Trophoblast cell (in vitro differentiated cells and primary cell): ENCODE measurements around the gene ABCA7.

ENCODE experiments used
- DNase-seq, 2 donors: peaks; one replicate each; pipeline ENCODE4 v3.0.0-alpha.2; 2016
- H2AFZ ChIP-seq: 2 replicates; pipeline ENCODE4 v1.6.1; 2013; ENCODE audit warnings: low read length, moderate library complexity, mild to moderate bottlenecking; ENCODE audit not compliant: insufficient read depth, poor library complexity
- H2AK5ac ChIP-seq: 2 replicates; pipeline ENCODE4 v1.6.1; 2013; ENCODE audit warnings: mild to moderate bottlenecking, low read length
- H2BK120ac ChIP-seq: 2 replicates; pipeline ENCODE4 v1.6.1; 2013; ENCODE audit warnings: low read length, mild to moderate bottlenecking, moderate library complexity; ENCODE audit not compliant: insufficient read depth, poor library complexity
- H2BK12ac ChIP-seq: 2 replicates; pipeline ENCODE4 v1.6.1; 2013; ENCODE audit warnings: mild to moderate bottlenecking, low read length, moderate library complexity
- H2BK5ac ChIP-seq: 2 replicates; pipeline ENCODE4 v1.6.1; 2013; ENCODE audit warnings: low read length, low read depth, moderate library complexity, mild to moderate bottlenecking; ENCODE audit not compliant: poor library complexity
- H3K14ac ChIP-seq: 2 replicates; pipeline ENCODE4 v1.6.1; 2013; ENCODE audit warnings: mild to moderate bottlenecking, low read length
- H3K18ac ChIP-seq: 2 replicates; pipeline ENCODE4 v1.6.1; 2013; ENCODE audit warnings: mild to moderate bottlenecking, low read length
- H3K23ac ChIP-seq: 2 replicates; pipeline ENCODE4 v1.6.1; 2013; ENCODE audit warnings: low read length
- H3K27ac ChIP-seq: 2 replicates; pipeline ENCODE4 v1.5.1; 2013; ENCODE audit warnings: low read depth, mild to moderate bottlenecking, inconsistent platforms, low read length, moderate library complexity
- H3K27me3 ChIP-seq: 2 replicates; pipeline ENCODE4 v1.6.1; 2013; ENCODE audit warnings: inconsistent platforms, mild to moderate bottlenecking, low read length, moderate library complexity; ENCODE audit not compliant: insufficient read depth
- H3K36me3 ChIP-seq, 2 experiments: 1 replicate in 1 of 2; 2 replicates in 1 of 2; pipeline ENCODE4 v1.6.1; 2013; ENCODE audit warnings: low read length in 2 of 2, mild to moderate bottlenecking in 2 of 2, moderate library complexity in 1 of 2; ENCODE audit not compliant: insufficient read depth in 2 of 2, control insufficient read depth in 1 of 2
- H3K4ac ChIP-seq: 2 replicates; pipeline ENCODE4 v1.6.1; 2013; ENCODE audit warnings: low read depth, mild to moderate bottlenecking, low read length, moderate library complexity
- H3K4me1 ChIP-seq, 2 experiments: 1 replicate in 1 of 2; 2 replicates in 1 of 2; pipeline ENCODE4 v1.6.1; 2013; ENCODE audit warnings: low read length in 2 of 2, mild to moderate bottlenecking in 2 of 2, moderate library complexity in 1 of 2; ENCODE audit not compliant: insufficient read depth in 2 of 2, control insufficient read depth in 1 of 2
- H3K4me2 ChIP-seq: 2 replicates; pipeline ENCODE4 v1.6.1; 2013; ENCODE audit warnings: inconsistent platforms, mild to moderate bottlenecking, low read length, moderate library complexity
- H3K4me3 ChIP-seq: 2 replicates; pipeline ENCODE4 v1.5.1; 2013; ENCODE audit warnings: mild to moderate bottlenecking, low read depth, low read length, inconsistent platforms
- H3K79me1 ChIP-seq: one replicate; pipeline ENCODE4 v1.6.1; 2013; ENCODE audit warnings: low read length
- H3K79me2 ChIP-seq: 2 replicates; pipeline ENCODE4 v1.6.1; 2013; ENCODE audit warnings: low read length, mild to moderate bottlenecking; ENCODE audit not compliant: control insufficient read depth, insufficient read depth, poor library complexity
- H3K9ac ChIP-seq: 2 replicates; pipeline ENCODE4 v1.6.1; 2013; ENCODE audit warnings: mild to moderate bottlenecking, low read length
- H3K9me3 ChIP-seq: 2 replicates; pipeline ENCODE4 v1.6.1; 2013; ENCODE audit warnings: low read depth, mild to moderate bottlenecking, control low read depth, inconsistent platforms, low read length; ENCODE audit not compliant: insufficient read depth
- H4K12ac ChIP-seq: 2 replicates; pipeline ENCODE4 v1.6.1; 2013; ENCODE audit warnings: low read depth, mild to moderate bottlenecking, low read length, moderate library complexity
- H4K8ac ChIP-seq: 2 replicates; pipeline ENCODE4 v1.6.1; 2013; ENCODE audit warnings: low read depth, mild to moderate bottlenecking, low read length, moderate library complexity
- H4K91ac ChIP-seq: one replicate; pipeline ENCODE4 v1.6.1; 2013; ENCODE audit warnings: low read depth, mild to moderate bottlenecking, low read length, moderate library complexity
- WGBS: extraction: QIAGEN DNeasy Blood & Tissue Kit; methylation state at CpG from one replicate; pipeline ENCODE4 v1.1.7; 2013; ENCODE audit warnings: missing lambda C conversion rate; ENCODE audit not compliant: insufficient read length, insufficient coverage; ENCODE audit errors: extremely low coverage; 5-methylcytosine and 5-hydroxymethylcytosine counted together

The ABCA7 gene

DNA sequence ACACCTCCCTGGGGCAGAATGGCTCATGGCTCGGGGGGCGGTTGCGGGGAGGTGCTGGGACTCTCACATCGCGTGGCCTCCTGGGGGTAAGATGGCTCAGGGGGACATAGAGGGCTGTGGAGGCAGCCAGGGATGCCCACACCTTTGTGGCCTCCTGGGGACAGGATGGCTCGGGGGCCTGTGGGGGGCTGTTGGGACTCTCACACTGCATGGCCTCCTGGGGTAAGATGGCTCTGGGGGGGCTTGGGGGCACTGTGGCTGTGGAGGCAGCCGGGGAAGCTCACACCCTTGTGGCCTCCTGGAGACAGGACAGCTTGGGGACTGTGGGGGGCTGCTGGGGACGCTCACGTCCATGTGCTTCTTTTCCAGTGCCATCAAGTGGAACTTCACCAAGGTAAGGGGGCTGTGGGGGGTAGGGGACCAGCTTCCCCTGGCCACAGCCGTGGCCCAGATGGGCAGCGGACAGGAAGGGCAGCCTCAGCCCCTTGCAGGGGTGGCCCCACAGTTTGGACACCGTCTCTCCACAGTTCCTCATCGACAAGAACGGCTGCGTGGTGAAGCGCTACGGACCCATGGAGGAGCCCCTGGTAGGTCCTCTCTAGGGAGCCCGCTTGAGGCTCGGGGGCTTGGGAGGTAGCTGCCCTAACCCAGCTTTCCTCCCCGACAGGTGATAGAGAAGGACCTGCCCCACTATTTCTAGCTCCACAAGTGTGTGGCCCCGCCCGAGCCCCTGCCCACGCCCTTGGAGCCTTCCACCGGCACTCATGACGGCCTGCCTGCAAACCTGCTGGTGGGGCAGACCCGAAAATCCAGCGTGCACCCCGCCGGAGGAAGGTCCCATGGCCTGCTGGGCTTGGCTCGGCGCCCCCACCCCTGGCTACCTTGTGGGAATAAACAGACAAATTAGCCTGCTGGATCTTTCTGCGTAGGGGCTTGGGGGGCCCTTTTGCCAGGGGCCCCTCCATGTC is 66.2 kb downstream of the ABCA7 start:
- no peak overlapping the region for H4K8ac ChIP-seq
- H4K91ac ChIP-seq, result no peak overlapping the region
- WGBS, result no CpG with 5 or more reads among the region's 32 CpGs
- no peak overlapping the region for H2BK12ac ChIP-seq
- no peak overlapping the region for H3K27ac ChIP-seq
- H2BK5ac ChIP-seq, result no peak overlapping the region
- peaks cover 24 to 25% of the 10 kb centered on the region in 2 experiments for H3K4me1 ChIP-seq
- no peak overlapping the region for H2AFZ ChIP-seq
- H3K79me1 ChIP-seq, result peaks cover 25% of the 10 kb centered on the region
- H3K36me3 ChIP-seq, result peaks cover 51 to 53% of the 10 kb centered on the region in 2 experiments
- no peak overlapping the region for H3K4me2 ChIP-seq
- no peak overlapping the region for H3K23ac ChIP-seq
- H3K27me3 ChIP-seq, result no peaks in the 10 kb centered on the region
- H2AK5ac ChIP-seq, result no peak overlapping the region
- H3K9ac ChIP-seq, result no peak overlapping the region
- H3K4ac ChIP-seq, result peak overlapping the region; percentile 3
- no peaks in the 10 kb centered on the region for H3K9me3 ChIP-seq
- H4K12ac ChIP-seq, result no peak overlapping the region
- H2BK120ac ChIP-seq, result no peak overlapping the region
- peaks cover 9% of the 10 kb centered on the region for H3K79me2 ChIP-seq
- no peak overlapping the region for H3K4me3 ChIP-seq
- DNase-seq, result no peak
- no peak overlapping the region for H3K18ac ChIP-seq
- H3K14ac ChIP-seq, result no peak overlapping the region

DNA sequence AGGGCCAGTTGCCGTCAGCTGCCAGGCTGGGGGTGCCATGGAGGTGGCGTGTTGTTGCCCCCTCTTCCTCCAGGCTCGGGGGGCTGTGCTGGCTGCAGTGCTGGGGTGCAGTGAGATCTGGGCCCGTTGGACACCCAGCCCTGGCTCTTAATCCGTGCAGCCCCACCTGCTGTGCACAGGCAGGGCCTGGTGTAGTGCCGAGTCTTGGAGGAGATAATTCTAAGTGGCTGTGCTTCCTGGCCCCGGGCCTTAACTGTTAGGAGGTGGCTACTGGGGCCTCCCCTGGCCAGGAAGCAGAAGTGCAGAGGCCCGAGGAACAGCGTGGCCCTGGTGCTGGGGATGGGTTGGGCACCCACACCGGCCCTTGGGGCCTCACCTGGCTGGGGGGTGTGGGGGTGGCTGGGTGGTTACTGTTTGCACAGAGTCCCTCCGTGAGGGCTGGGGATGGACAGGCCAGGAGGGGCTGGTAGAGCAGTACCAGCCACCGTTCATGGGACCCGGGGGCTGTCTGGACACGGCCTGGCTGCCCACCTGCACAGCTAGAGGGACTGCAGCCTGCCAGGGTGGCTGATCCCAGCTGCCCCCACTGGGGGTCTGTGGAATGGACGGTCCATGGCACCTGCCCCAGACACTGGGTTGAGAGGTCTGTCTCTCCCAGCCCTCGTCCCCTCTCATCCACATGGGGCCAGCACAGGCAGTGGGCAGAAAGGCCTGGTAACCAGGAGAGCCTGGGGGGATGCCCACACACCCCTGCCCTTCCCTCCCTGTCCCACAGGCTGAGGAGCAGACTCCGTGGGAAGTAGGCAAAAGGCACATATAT is 67.1 kb downstream of the ABCA7 start:
- no CpG with 5 or more reads among the region's 17 CpGs for WGBS
- H3K36me3 ChIP-seq, result peaks cover 53 to 57% of the 10 kb centered on the region in 2 experiments
- peaks cover 9% of the 10 kb centered on the region for H3K79me2 ChIP-seq
- no peak overlapping the region for H3K4ac ChIP-seq
- no peak overlapping the region for H3K4me2 ChIP-seq
- H4K8ac ChIP-seq, result no peak overlapping the region
- no peak overlapping the region for H2AK5ac ChIP-seq
- H2AFZ ChIP-seq, result no peak overlapping the region
- H3K23ac ChIP-seq, result no peak overlapping the region
- no peak overlapping the region for H3K4me3 ChIP-seq
- no peak overlapping the region for H2BK5ac ChIP-seq
- H3K18ac ChIP-seq, result no peak overlapping the region
- no peak overlapping the region for H2BK120ac ChIP-seq
- H3K9ac ChIP-seq, result no peak overlapping the region
- H2BK12ac ChIP-seq, result no peak overlapping the region
- no peak overlapping the region for H4K91ac ChIP-seq
- H3K4me1 ChIP-seq, result peaks cover 16 to 17% of the 10 kb centered on the region in 2 experiments
- H3K79me1 ChIP-seq, result peaks cover 17% of the 10 kb centered on the region
- H3K14ac ChIP-seq, result no peak overlapping the region
- peak overlapping the region; percentile 27 for H4K12ac ChIP-seq
- H3K27me3 ChIP-seq, result no peaks in the 10 kb centered on the region
- DNase-seq, result peak in 1 of 2 donors; percentile 38
- no peaks in the 10 kb centered on the region for H3K9me3 ChIP-seq
- no peak overlapping the region for H3K27ac ChIP-seq

DNA sequence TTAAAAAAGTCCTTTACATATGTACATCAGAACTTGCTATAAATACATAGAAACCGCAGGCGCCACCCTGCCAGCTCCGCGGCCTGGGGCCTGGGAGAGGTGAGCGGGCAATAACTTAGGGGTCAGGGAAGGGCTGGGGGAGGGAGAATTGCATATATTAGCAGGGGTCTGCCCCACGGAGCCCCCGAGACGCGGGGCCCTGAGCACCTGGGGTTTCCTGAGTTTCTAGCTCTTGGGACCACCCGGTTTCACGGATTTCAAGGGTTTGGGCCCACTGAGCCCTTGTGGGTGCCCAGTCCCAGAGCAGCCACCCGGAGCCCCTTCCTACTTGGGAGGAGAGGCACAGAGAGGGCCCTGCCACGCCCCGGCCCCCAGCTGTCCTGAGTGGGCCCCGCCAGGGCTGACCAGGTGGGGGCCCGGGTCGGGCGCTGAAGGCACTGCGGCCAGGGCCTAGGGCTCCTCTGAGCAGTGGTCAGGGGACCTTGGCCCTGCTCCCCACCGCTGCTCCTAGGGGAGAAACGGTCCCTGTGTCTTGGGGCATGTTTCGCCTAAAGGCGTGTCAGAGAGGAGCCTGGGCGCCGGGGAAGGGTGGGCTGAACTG is 67.9 kb downstream of the ABCA7 start:
- no peaks in the 10 kb centered on the region for H3K27me3 ChIP-seq
- no peak overlapping the region for H3K18ac ChIP-seq
- H3K4me1 ChIP-seq, result peaks cover 11 to 15% of the 10 kb centered on the region in 2 experiments
- H3K23ac ChIP-seq, result no peak overlapping the region
- H3K79me2 ChIP-seq, result peaks cover 9% of the 10 kb centered on the region
- no CpG with 5 or more reads among the region's 25 CpGs for WGBS
- H3K36me3 ChIP-seq, result peaks cover 58 to 63% of the 10 kb centered on the region in 2 experiments
- H2BK5ac ChIP-seq, result no peak overlapping the region
- no peak overlapping the region for H2AFZ ChIP-seq
- no peak overlapping the region for H3K4me3 ChIP-seq
- H2BK12ac ChIP-seq, result no peak overlapping the region
- no peaks in the 10 kb centered on the region for H3K9me3 ChIP-seq
- no peak overlapping the region for H3K9ac ChIP-seq
- H3K27ac ChIP-seq, result no peak overlapping the region
- H4K12ac ChIP-seq, result no peak overlapping the region
- no peak overlapping the region for H3K4ac ChIP-seq
- H3K14ac ChIP-seq, result no peak overlapping the region
- no peak overlapping the region for H2AK5ac ChIP-seq
- H3K4me2 ChIP-seq, result no peak overlapping the region
- no peak for DNase-seq
- peaks cover 13% of the 10 kb centered on the region for H3K79me1 ChIP-seq
- no peak overlapping the region for H2BK120ac ChIP-seq
- H4K91ac ChIP-seq, result no peak overlapping the region
- H4K8ac ChIP-seq, result no peak overlapping the region

DNA sequence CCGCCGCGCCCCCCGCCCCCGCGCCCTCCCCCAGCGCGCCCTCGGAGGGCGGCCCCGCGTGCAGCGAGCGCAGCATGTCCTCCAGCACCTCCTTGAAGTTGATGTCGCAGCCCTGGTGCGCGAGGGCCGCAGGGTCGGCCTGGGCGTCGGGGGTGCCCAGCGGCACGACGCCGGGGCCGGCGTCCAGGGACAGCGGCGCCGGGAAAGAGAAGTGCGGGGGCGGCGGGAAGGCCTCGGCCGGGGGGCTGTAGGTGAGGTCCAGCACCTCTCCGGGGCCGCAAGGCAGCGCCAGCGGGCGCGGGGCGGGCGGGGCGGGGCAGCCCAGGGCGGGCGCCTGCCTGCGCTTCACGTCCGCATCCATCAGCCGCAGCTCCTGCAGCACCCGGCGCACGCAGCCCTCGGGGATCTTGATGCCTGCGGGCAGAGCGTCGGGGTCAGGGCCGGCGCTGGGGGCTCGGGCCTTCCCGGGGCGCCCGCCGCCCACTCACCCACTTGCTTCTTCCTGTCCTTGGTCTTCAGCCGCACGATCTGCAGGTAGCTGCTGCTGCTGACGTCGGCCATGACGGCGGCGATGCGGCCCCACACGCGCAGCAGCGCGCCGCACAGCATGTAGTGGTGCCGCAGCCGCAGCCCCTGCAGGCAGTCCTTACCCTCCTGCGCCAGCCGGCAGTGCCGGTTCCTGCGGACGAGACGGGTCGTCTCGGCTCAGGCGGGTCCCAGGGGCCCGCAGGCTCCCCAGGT is 68.6 kb downstream of the ABCA7 start:
- H3K9me3 ChIP-seq, result no peaks in the 10 kb centered on the region
- no CpG with 5 or more reads among the region's 89 CpGs for WGBS
- H3K4ac ChIP-seq, result no peak overlapping the region
- H2BK120ac ChIP-seq, result no peak overlapping the region
- H4K91ac ChIP-seq, result no peak overlapping the region
- no peak overlapping the region for H4K8ac ChIP-seq
- H3K27me3 ChIP-seq, result no peaks in the 10 kb centered on the region
- H3K36me3 ChIP-seq, result peaks cover 60 to 65% of the 10 kb centered on the region in 2 experiments
- H2AFZ ChIP-seq, result no peak overlapping the region
- no peak overlapping the region for H3K27ac ChIP-seq
- no peak overlapping the region for H2BK12ac ChIP-seq
- no peak overlapping the region for H3K4me3 ChIP-seq
- DNase-seq, result peak in 1 of 2 donors; percentile 44
- peaks cover 9% of the 10 kb centered on the region for H3K79me2 ChIP-seq
- H3K4me2 ChIP-seq, result no peak overlapping the region
- H3K14ac ChIP-seq, result no peak overlapping the region
- H3K23ac ChIP-seq, result no peak overlapping the region
- H3K9ac ChIP-seq, result no peak overlapping the region
- H4K12ac ChIP-seq, result no peak overlapping the region
- H3K79me1 ChIP-seq, result peaks cover 9% of the 10 kb centered on the region
- no peak overlapping the region for H3K18ac ChIP-seq
- H2BK5ac ChIP-seq, result no peak overlapping the region
- H2AK5ac ChIP-seq, result no peak overlapping the region
- H3K4me1 ChIP-seq, result peaks cover 7 to 12% of the 10 kb centered on the region in 2 experiments
